ENCODE results near the gene WDR37. TPM values are rescaled to one million over a fixed set of nuclear protein-coding genes. Genes with fewer than 3 reads are reported as not detected.

The WDR37 gene
- total RNA-seq, 2 experiments from 2014 or later: 24.9 to 27.0 TPM

DNA sequence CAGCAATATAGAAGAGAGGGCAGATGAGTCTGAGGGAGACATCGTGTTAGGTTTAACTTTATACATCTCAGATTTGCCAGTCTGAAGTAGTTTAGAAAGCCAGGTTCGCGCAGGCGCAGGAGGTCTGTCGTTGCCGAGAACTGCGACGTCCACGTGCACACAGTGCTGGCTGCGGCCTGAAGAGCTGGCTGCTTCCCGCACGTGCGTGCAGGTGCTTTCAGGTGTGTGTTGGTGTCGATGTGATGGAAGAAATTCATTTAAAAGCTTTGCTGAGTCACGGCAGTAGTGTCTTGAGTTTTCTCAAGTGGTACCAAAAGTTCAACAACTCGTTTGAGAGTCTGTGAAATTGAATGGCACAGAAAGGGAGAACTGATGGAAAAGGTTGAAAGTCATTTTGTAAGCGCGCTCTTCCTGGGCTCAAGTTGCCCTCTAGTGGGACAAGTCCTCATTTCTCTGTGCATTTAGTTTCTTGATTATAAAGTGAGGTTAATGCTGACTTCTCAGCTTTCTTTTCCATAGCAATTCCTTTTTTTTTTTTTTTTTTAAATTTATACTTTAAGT is 18.6 kb downstream of the WDR37 start:
- H3K4me3 Mint-ChIP-seq: no peak overlapping the region
- H3K36me3 Mint-ChIP-seq (ENCODE audit: low read depth): peaks cover 31% of the 10 kb centered on the region
- DNase-seq: no peak
- peak overlapping the region; percentile 9 for H3K27ac Mint-ChIP-seq
- no peaks in the 10 kb centered on the region for H3K27me3 Mint-ChIP-seq (ENCODE audit: low read depth)
- H3K9me3 Mint-ChIP-seq (ENCODE audit: insufficient read depth): no peaks in the 10 kb centered on the region
- ATAC-seq: peak; percentile 27
- peaks cover 4% of the 10 kb centered on the region for H3K4me1 Mint-ChIP-seq (ENCODE audit: low read depth)
- POLR2A ChIA-PET: interaction anchor here (1.0 kb wide), 1 partner anchor 19 kb away, joined by 3 read pairs; the partner anchor contains the start of gene WDR37
- CTCF ChIA-PET: interaction anchor here (1.4 to 2.5 kb wide), 4 partner anchors 11 to 87 kb away, joined by 3 to 6 read pairs (median 4); partner anchors contain the start of gene GTPBP4

- Mint-ChIP-seq H3K4me3 (no peak overlapping the region), H3K36me3 (ENCODE audit: low read depth) (peaks cover 49% of the 10 kb centered on the region), H3K4me1 (ENCODE audit: low read depth) (peaks cover 1% of the 10 kb centered on the region), H3K9me3 (ENCODE audit: insufficient read depth) (no peaks in the 10 kb centered on the region), H3K27me3 (ENCODE audit: low read depth) (no peaks in the 10 kb centered on the region), H3K27ac (no peak overlapping the region)
- no peak for ATAC-seq
- ChIA-PET POLR2A (no interaction called here), CTCF (no interaction called here)
- DNase-seq: no peak
Measured at GRCh38 chr10:1078668-1079067, 22.5 kb downstream of the WDR37 start.

GRCh38 chr10:1083581-1083980 is 27.4 kb downstream of the WDR37 start:
- ATAC-seq: no peak
- Mint-ChIP-seq H3K9me3 (ENCODE audit: insufficient read depth) (no peaks in the 10 kb centered on the region), H3K4me1 (ENCODE audit: low read depth) (peaks cover 9% of the 10 kb centered on the region), H3K36me3 (ENCODE audit: low read depth) (peaks cover 67% of the 10 kb centered on the region), H3K27ac (no peak overlapping the region), H3K4me3 (no peak overlapping the region), H3K27me3 (ENCODE audit: low read depth) (no peaks in the 10 kb centered on the region)
- CTCF ChIA-PET: interaction anchor here (1.9 kb wide), 1 partner anchor 10 kb away, joined by 5 read pairs; no protein-coding TSS in a partner anchor
- DNase-seq: no peak
- POLR2A ChIA-PET: no interaction called here

GRCh38 chr10:1084011-1084950 is 28.1 kb downstream of the WDR37 start:
- no peaks in the 10 kb centered on the region for H3K27me3 Mint-ChIP-seq (ENCODE audit: low read depth)
- peaks cover 66% of the 10 kb centered on the region for H3K36me3 Mint-ChIP-seq (ENCODE audit: low read depth)
- ATAC-seq: no peak
- H3K4me3 Mint-ChIP-seq: no peak overlapping the region
- peaks cover 9% of the 10 kb centered on the region for H3K4me1 Mint-ChIP-seq (ENCODE audit: low read depth)
- CTCF ChIA-PET: interaction anchor here (1.9 kb wide), 1 partner anchor 11 kb away, joined by 5 read pairs; no protein-coding TSS in a partner anchor
- H3K9me3 Mint-ChIP-seq (ENCODE audit: insufficient read depth): no peaks in the 10 kb centered on the region
- POLR2A ChIA-PET: no interaction called here
- DNase-seq: no peak
- H3K27ac Mint-ChIP-seq: no peak overlapping the region

GRCh38 chr10:1085258-1085657 is 29.1 kb downstream of the WDR37 start:
- Mint-ChIP-seq H3K4me3 (no peak overlapping the region), H3K36me3 (ENCODE audit: low read depth) (peaks cover 63% of the 10 kb centered on the region), H3K9me3 (ENCODE audit: insufficient read depth) (no peaks in the 10 kb centered on the region), H3K27me3 (ENCODE audit: low read depth) (no peaks in the 10 kb centered on the region), H3K4me1 (ENCODE audit: low read depth) (peaks cover 9% of the 10 kb centered on the region), H3K27ac (no peak overlapping the region)
- POLR2A ChIA-PET: no interaction called here
- CTCF ChIA-PET: interaction anchor here (0.6 kb wide), 2 partner anchors 11 to 25 kb away, joined by 3 read pairs; no protein-coding TSS in a partner anchor
- DNase-seq (no peak), ATAC-seq (no peak)

GRCh38 chr10:1086787-1087186 is 30.6 kb downstream of the WDR37 start:
- Mint-ChIP-seq H3K27ac (peak overlapping the region; percentile 27), H3K4me1 (ENCODE audit: low read depth) (peaks cover 9% of the 10 kb centered on the region), H3K4me3 (no peak overlapping the region), H3K27me3 (ENCODE audit: low read depth) (no peaks in the 10 kb centered on the region), H3K36me3 (ENCODE audit: low read depth) (peaks cover 68% of the 10 kb centered on the region), H3K9me3 (ENCODE audit: insufficient read depth) (no peaks in the 10 kb centered on the region)
- CTCF ChIA-PET: no interaction called here
- DNase-seq (no peak), ATAC-seq (no peak)
- POLR2A ChIA-PET: interaction anchor here (1.0 kb wide), 1 partner anchor 262 kb away, joined by 3 read pairs; no protein-coding TSS in a partner anchor

- no peak overlapping the region for H3K27ac Mint-ChIP-seq
- POLR2A ChIA-PET: no interaction called here
- peaks cover 55% of the 10 kb centered on the region for H3K36me3 Mint-ChIP-seq (ENCODE audit: low read depth)
Measured at GRCh38 chr10:1089017-1089689, 33.0 kb downstream of the WDR37 start.

GRCh38 chr10:1090696-1091095 is 34.5 kb downstream of the WDR37 start:
- peaks cover 9% of the 10 kb centered on the region for H3K4me1 Mint-ChIP-seq (ENCODE audit: low read depth)
- ATAC-seq: no peak
- H3K27ac Mint-ChIP-seq: no peak overlapping the region
- no peaks in the 10 kb centered on the region for H3K9me3 Mint-ChIP-seq (ENCODE audit: insufficient read depth)
- peaks cover 46% of the 10 kb centered on the region for H3K36me3 Mint-ChIP-seq (ENCODE audit: low read depth)
- no peaks in the 10 kb centered on the region for H3K27me3 Mint-ChIP-seq (ENCODE audit: low read depth)
- POLR2A ChIA-PET: no interaction called here
- no peak for DNase-seq
- no peak overlapping the region for H3K4me3 Mint-ChIP-seq
- CTCF ChIA-PET: interaction anchor here (0.9 kb wide), 1 partner anchor 19 kb away, joined by 3 read pairs; no protein-coding TSS in a partner anchor

More at GRCh38 chr10:1089017-1089689, 33.0 kb downstream of the WDR37 start:
- CTCF ChIA-PET: no interaction called here
- DNase-seq: no peak
- H3K9me3 Mint-ChIP-seq (ENCODE audit: insufficient read depth): no peaks in the 10 kb centered on the region
- ATAC-seq: no peak
- H3K4me3 Mint-ChIP-seq: no peak overlapping the region
- no peaks in the 10 kb centered on the region for H3K27me3 Mint-ChIP-seq (ENCODE audit: low read depth)
- H3K4me1 Mint-ChIP-seq (ENCODE audit: low read depth): peaks cover 9% of the 10 kb centered on the region

- Mint-ChIP-seq H3K4me3 (no peak overlapping the region), H3K36me3 (ENCODE audit: low read depth) (peaks cover 27% of the 10 kb centered on the region), H3K27me3 (ENCODE audit: low read depth) (no peaks in the 10 kb centered on the region), H3K27ac (no peak overlapping the region), H3K9me3 (ENCODE audit: insufficient read depth) (no peaks in the 10 kb centered on the region), H3K4me1 (ENCODE audit: low read depth) (no peaks in the 10 kb centered on the region)
- POLR2A ChIA-PET: no interaction called here
- CTCF ChIA-PET: no interaction called here
- DNase-seq (no peak), ATAC-seq (no peak)
Measured at GRCh38 chr10:1093696-1094095, 37.5 kb downstream of the WDR37 start.

- no peak for ATAC-seq
- H3K36me3 Mint-ChIP-seq (ENCODE audit: low read depth): peaks cover 27% of the 10 kb centered on the region
- H3K27ac Mint-ChIP-seq: no peak overlapping the region
- ChIA-PET POLR2A (no interaction called here), CTCF (no interaction called here)
- no peaks in the 10 kb centered on the region for H3K9me3 Mint-ChIP-seq (ENCODE audit: insufficient read depth)
- no peaks in the 10 kb centered on the region for H3K27me3 Mint-ChIP-seq (ENCODE audit: low read depth)
- no peak for DNase-seq
- H3K4me3 Mint-ChIP-seq: no peak overlapping the region
- no peaks in the 10 kb centered on the region for H3K4me1 Mint-ChIP-seq (ENCODE audit: low read depth)
Measured at GRCh38 chr10:1094112-1095057, 38.2 kb downstream of the WDR37 start.

DNA sequence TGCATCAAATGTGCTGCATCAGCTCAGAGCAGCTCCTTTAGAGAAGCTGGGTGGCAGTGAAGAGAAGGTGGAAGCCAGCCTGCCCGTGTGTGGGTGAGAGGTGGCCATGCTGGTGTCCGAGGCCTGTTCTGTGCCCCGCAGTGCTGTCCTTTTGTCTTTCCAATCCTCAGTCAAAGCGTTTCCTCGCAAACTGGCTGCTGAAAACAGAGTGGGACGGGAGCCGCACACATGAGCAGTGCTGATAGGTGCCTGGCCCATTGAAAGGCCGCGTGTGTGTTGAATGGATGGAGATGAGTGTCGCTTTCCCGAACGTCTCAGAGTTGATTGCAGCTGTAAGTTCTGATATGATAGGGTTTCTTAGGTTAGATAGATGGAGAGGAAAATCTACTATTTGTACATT is 39.3 kb downstream of the WDR37 start:
- H3K4me3 Mint-ChIP-seq: no peak overlapping the region
- ChIA-PET POLR2A (no interaction called here), CTCF (no interaction called here)
- peaks cover 4% of the 10 kb centered on the region for H3K4me1 Mint-ChIP-seq (ENCODE audit: low read depth)
- no peak for DNase-seq
- H3K27ac Mint-ChIP-seq: no peak overlapping the region
- H3K27me3 Mint-ChIP-seq (ENCODE audit: low read depth): no peaks in the 10 kb centered on the region
- H3K36me3 Mint-ChIP-seq (ENCODE audit: low read depth): peaks cover 24% of the 10 kb centered on the region
- ATAC-seq: no peak
- H3K9me3 Mint-ChIP-seq (ENCODE audit: insufficient read depth): no peaks in the 10 kb centered on the region
